H1 (cell line): ENCODE data around the gene SOX1. TPM values are rescaled to one million over a fixed set of nuclear protein-coding genes. Genes with fewer than 3 reads are reported as not detected.

Source experiments
- CTCF ChIA-PET: fragments of 300-600 bp; sonication (Branson Sonifier 250); formaldehyde crosslinking; loops from one replicate; lab custom pipeline; 2021; ENCODE audit not compliant: partially characterized antibody; lab: Charles Lee
- POLR2A ChIA-PET: fragments of 300-600 bp; sonication (Branson Sonifier 250); formaldehyde crosslinking; loops from one replicate; lab custom pipeline; 2021; ENCODE audit warnings: inconsistent platforms; ENCODE audit not compliant: partially characterized antibody; lab: Charles Lee
- DNase-seq, 2 experiments: peaks; one replicate each; pipeline versions ENCODE4 v3.0.0 to v3.0.0-alpha.2; 2010 to 2022; ENCODE audit warnings: low spot score in 2 of 2, low read depth in 1 of 2, mixed read lengths in 1 of 2
- FAIRE-seq: peaks from 2 replicates; lab custom pipeline; 2011; peaks lifted over from hg19 to GRCh38; lab: Jason Lieb, UNC
- H2AFZ ChIP-seq: 2 replicates; pipeline ENCODE4 v1.8.1; 2012; ENCODE audit warnings: low read length, inconsistent platforms
- H2AK5ac ChIP-seq: 2 replicates; pipeline ENCODE4 v1.6.1; 2013; ENCODE audit warnings: low read depth, low read length
- H2BK120ac ChIP-seq: replicated peaks from 2 replicates; pipeline ENCODE3; 2013; ENCODE audit warnings: low read depth, low read length, inconsistent platforms
- H2BK12ac ChIP-seq: 2 replicates; pipeline ENCODE4 v1.6.1; 2013; ENCODE audit warnings: low read depth, low read length
- H2BK15ac ChIP-seq: 2 replicates; pipeline ENCODE4 v1.6.1; 2013; ENCODE audit warnings: low read length
- H2BK20ac ChIP-seq: 2 replicates; pipeline ENCODE4 v1.6.1; 2013; ENCODE audit warnings: low read length
- H2BK5ac ChIP-seq: 2 replicates; pipeline ENCODE4 v1.6.1; 2013; ENCODE audit warnings: low read depth, low read length
- H3K14ac ChIP-seq: 2 replicates; pipeline ENCODE4 v1.6.1; 2013; ENCODE audit warnings: inconsistent platforms; ENCODE audit not compliant: insufficient read length
- H3K18ac ChIP-seq: 2 replicates; pipeline ENCODE4 v1.6.1; 2013; ENCODE audit warnings: low read length; ENCODE audit errors: extremely low read depth
- H3K23ac ChIP-seq: 2 replicates; pipeline ENCODE4 v1.6.1; 2013; ENCODE audit warnings: inconsistent platforms; ENCODE audit not compliant: insufficient read length
- H3K23me2 ChIP-seq: 2 replicates; pipeline ENCODE4 v1.6.1; 2013; ENCODE audit warnings: low read depth, low read length
- H3K27ac ChIP-seq: 2 replicates; pipeline ENCODE4 v1.6.1; 2011; ENCODE audit warnings: low read depth, low read length, inconsistent platforms
- H3K27me3 ChIP-seq, 4 experiments: replicated peaks in 1 of 4; 1 replicate in 1 of 4; 2 replicates in 3 of 4; pipeline versions ENCODE4 v1.6.1 to v1.8.1; 2011 to 2013; ENCODE audit warnings: low read length in 3 of 4, mild to moderate bottlenecking in 3 of 4, inconsistent platforms in 2 of 4, mixed read lengths in 2 of 4, moderate library complexity in 1 of 4; ENCODE audit not compliant: control insufficient read depth in 3 of 4, insufficient read depth in 3 of 4; ENCODE audit errors: extremely low read depth in 1 of 4
- H3K36me3 ChIP-seq, 4 experiments: 2 replicates each; pipeline versions ENCODE4 v1.6.1 to v1.8.1; 2011 to 2013; ENCODE audit warnings: mild to moderate bottlenecking in 4 of 4, low read length in 3 of 4, moderate library complexity in 2 of 4, control low read depth in 1 of 4, inconsistent platforms in 1 of 4; ENCODE audit not compliant: insufficient read depth in 4 of 4, control insufficient read depth in 2 of 4
- H3K4ac ChIP-seq: replicated peaks from 2 replicates; pipeline ENCODE3; 2013; ENCODE audit warnings: low read length, low read depth, mixed read lengths, inconsistent platforms; ENCODE audit not compliant: insufficient read length
- H3K4me1 ChIP-seq, 4 experiments: replicated peaks in 1 of 4; 1 replicate in 1 of 4; 2 replicates in 3 of 4; pipeline versions ENCODE4 v1.6.1 to v1.8.1; 2011 to 2013; ENCODE audit warnings: low read length in 3 of 4, inconsistent platforms in 2 of 4, mixed read lengths in 1 of 4; ENCODE audit not compliant: insufficient read depth in 4 of 4, control insufficient read depth in 3 of 4
- H3K4me2 ChIP-seq, 2 experiments: 2 replicates each; pipeline versions ENCODE4 v1.6.1 to v1.8.1; 2011 to 2013; ENCODE audit warnings: low read depth in 2 of 2, low read length in 2 of 2, control low read depth in 1 of 2, inconsistent platforms in 1 of 2, mild to moderate bottlenecking in 1 of 2; ENCODE audit not compliant: insufficient read depth in 1 of 2
- H3K4me3 ChIP-seq, 4 experiments: fragments of 200-600, 300-600 bp in 1 of 4; sonication (generic), shearing (Covaris generic), sonication (Bioruptor Twin) in 1 of 4; 2 replicates each; pipeline versions ENCODE4 v1.5.1 to v1.8.1; 2011 to 2016; ENCODE audit warnings: low read length in 4 of 4, low read depth in 3 of 4, control low read depth in 2 of 4, inconsistent platforms in 2 of 4, mild to moderate bottlenecking in 2 of 4, mixed read lengths in 1 of 4, moderate library complexity in 1 of 4; ENCODE audit not compliant: insufficient read depth in 2 of 4; ENCODE audit errors: extremely low read depth in 1 of 4
- H3K56ac ChIP-seq: replicated peaks from 2 replicates; pipeline ENCODE3; 2013; ENCODE audit warnings: low read depth, mild to moderate bottlenecking, mixed read lengths, low read length, inconsistent platforms; ENCODE audit not compliant: insufficient read length
- H3K79me1 ChIP-seq: 2 replicates; pipeline ENCODE4 v1.6.1; 2013; ENCODE audit warnings: low read depth, low read length, control low read depth
- H3K79me2 ChIP-seq, 2 experiments: 2 replicates each; pipeline versions ENCODE4 v1.6.1 to v1.8.1; 2012 to 2013; ENCODE audit warnings: low read length in 2 of 2, mild to moderate bottlenecking in 2 of 2, inconsistent platforms in 1 of 2; ENCODE audit not compliant: insufficient read depth in 2 of 2, control insufficient read depth in 1 of 2
- H3K9ac ChIP-seq, 4 experiments: replicated peaks in 1 of 4; 1 replicate in 1 of 4; 2 replicates in 3 of 4; pipeline versions ENCODE4 v1.6.1 to v1.8.1; 2011 to 2013; ENCODE audit warnings: low read depth in 3 of 4, low read length in 3 of 4, control low read depth in 2 of 4, mild to moderate bottlenecking in 2 of 4, moderate library complexity in 2 of 4, inconsistent platforms in 1 of 4; ENCODE audit errors: extremely low read depth in 1 of 4
- H3K9me3 ChIP-seq, 2 experiments: 2 replicates each; pipeline versions ENCODE4 v1.6.1 to v1.8.1; 2012 to 2013; ENCODE audit warnings: mild to moderate bottlenecking in 2 of 2, moderate library complexity in 2 of 2, control low read depth in 1 of 2, inconsistent platforms in 1 of 2, low read depth in 1 of 2, low read length in 1 of 2, mixed read lengths in 1 of 2; ENCODE audit not compliant: insufficient read depth in 2 of 2
- H4K20me1 ChIP-seq, 2 experiments: replicated peaks in 1 of 2; 2 replicates each; pipeline versions ENCODE3 to v1.8.1; 2011 to 2013; ENCODE audit warnings: inconsistent platforms in 2 of 2, low read length in 2 of 2, mild to moderate bottlenecking in 1 of 2; ENCODE audit not compliant: insufficient read depth in 2 of 2, control insufficient read depth in 1 of 2
- H4K5ac ChIP-seq: 2 replicates; pipeline ENCODE4 v1.6.1; 2013; ENCODE audit warnings: low read length, low read depth, mixed read lengths, inconsistent platforms; ENCODE audit not compliant: insufficient read length
- H4K8ac ChIP-seq: 2 replicates; pipeline ENCODE4 v1.8.0; 2013; ENCODE audit warnings: mild to moderate bottlenecking, moderate library complexity, low read length, inconsistent platforms; ENCODE audit not compliant: insufficient read depth; ENCODE audit errors: extremely low read depth
- H4K91ac ChIP-seq: replicated peaks from 2 replicates; pipeline ENCODE3; 2013; ENCODE audit warnings: low read length, mixed read lengths, inconsistent platforms; ENCODE audit not compliant: insufficient read length
- BCL11A ChIP-seq, 2 experiments: IDR thresholded peaks; one replicate each; pipeline ENCODE4 v1.6.1; 2011; ENCODE audit warnings: low read depth in 2 of 2, low read length in 2 of 2, mild to moderate bottlenecking in 2 of 2
- CTBP2 ChIP-seq: IDR thresholded peaks from 2 replicates; pipeline ENCODE4 v1.7.0; 2011; ENCODE audit warnings: borderline replicate concordance, mild to moderate bottlenecking, moderate library complexity, mixed read lengths, low read length; ENCODE audit not compliant: insufficient read depth, insufficient read length
- KDM4A ChIP-seq: IDR thresholded peaks from one replicate; pipeline ENCODE4 v1.7.1; 2012; ENCODE audit warnings: low read depth, mild to moderate bottlenecking, moderate library complexity, low read length, inconsistent platforms; ENCODE audit not compliant: severe bottlenecking
- RFX5 ChIP-seq: IDR thresholded peaks from 2 replicates; pipeline ENCODE4 v1.6.1; 2011; ENCODE audit warnings: low read depth, low read length, improper control_type of control experiment, borderline replicate concordance
- SUZ12 ChIP-seq: fragments of 200-600 bp; sonication (generic); IDR thresholded peaks from 2 replicates; pipeline ENCODE4 v1.6.1; 2012; ENCODE audit warnings: mild to moderate bottlenecking, inconsistent platforms, low read length, moderate library complexity, mixed read lengths
- WGBS, 2 experiments: shearing (Covaris generic) in 1 of 2; methylation state at CpG; one replicate each; pipeline versions ENCODE4 v1.1.6 to v1.1.7; 2013 to 2015; ENCODE audit warnings: low lambda C conversion rate in 2 of 2, mixed read lengths in 2 of 2, inconsistent platforms in 1 of 2, low coverage in 1 of 2, missing lambda C conversion rate in 1 of 2; ENCODE audit not compliant: insufficient replicate concordance in 2 of 2, insufficient coverage in 1 of 2, insufficient read length in 1 of 2; ENCODE audit errors: extremely low coverage in 1 of 2, missing lambda C conversion rate in 1 of 2; 5-methylcytosine and 5-hydroxymethylcytosine counted together
- polyA plus RNA-seq, 7 experiments: library from polyadenylated mRNA; depleted of rRNA in 3 of 7; stranded (reverse) in 5 of 7; unstranded in 2 of 7; fragments of >200 nt in 5 of 7; fragments of 200-250 nt in 2 of 7; gene quantifications; 1 replicate in 5 of 7; 2 replicates in 1 of 7; 4 replicates in 1 of 7; pipeline versions ENCODE4 v1.2.1 to v1.2.3, GENCODE V29; 2011 to 2013; ENCODE audit warnings: missing spikeins in 2 of 7, mixed read lengths in 2 of 7
- total RNA-seq: library from RNA; stranded (reverse); fragmentation: NEBNext Ultra II Directional; extraction: Animal tissue kit (Norgen Biotek cat#: 25700); gene quantifications from 2 replicates; pipeline ENCODE4 v1.2.1, GENCODE V29; 2021

The SOX1 gene
- total and polyA plus RNA-seq, 2 of the 8 experiments (the other 6 are each of a cell fraction or from before 2014, with no cell fraction given) = 0.03 to 0.09 TPM

DNA sequence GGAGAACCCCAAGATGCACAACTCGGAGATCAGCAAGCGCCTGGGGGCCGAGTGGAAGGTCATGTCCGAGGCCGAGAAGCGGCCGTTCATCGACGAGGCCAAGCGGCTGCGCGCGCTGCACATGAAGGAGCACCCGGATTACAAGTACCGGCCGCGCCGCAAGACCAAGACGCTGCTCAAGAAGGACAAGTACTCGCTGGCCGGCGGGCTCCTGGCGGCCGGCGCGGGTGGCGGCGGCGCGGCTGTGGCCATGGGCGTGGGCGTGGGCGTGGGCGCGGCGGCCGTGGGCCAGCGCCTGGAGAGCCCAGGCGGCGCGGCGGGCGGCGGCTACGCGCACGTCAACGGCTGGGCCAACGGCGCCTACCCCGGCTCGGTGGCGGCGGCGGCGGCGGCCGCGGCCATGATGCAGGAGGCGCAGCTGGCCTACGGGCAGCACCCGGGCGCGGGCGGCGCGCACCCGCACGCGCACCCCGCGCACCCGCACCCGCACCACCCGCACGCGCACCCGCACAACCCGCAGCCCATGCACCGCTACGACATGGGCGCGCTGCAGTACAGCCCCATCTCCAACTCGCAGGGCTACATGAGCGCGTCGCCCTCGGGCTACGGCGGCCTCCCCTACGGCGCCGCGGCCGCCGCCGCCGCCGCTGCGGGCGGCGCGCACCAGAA, 1.1 kb downstream of the SOX1 start:
- Histone ChIP-seq H3K79me1 (no peaks in the 10 kb centered on the region), H2BK120ac (no peak overlapping the region), H3K18ac (no peak overlapping the region; the same call in 1 of the 2 replicates), H3K79me2 (no peaks in the 10 kb centered on the region), H2AK5ac (no peak overlapping the region), H4K8ac (no peak overlapping the region), H4K5ac (no peak overlapping the region), H3K4ac (no peak overlapping the region), H2BK5ac (no peak overlapping the region)
- no peak for FAIRE-seq
- TF ChIP-seq RFX5 = no peak
- peak; percentile 62 for TF ChIP-seq SUZ12
- TF ChIP-seq BCL11A (IDR thresholded peaks at IDR 0.05; ENCODE audit: low read depth in 2 of 2, low read length in 2 of 2) = no peak
- TF ChIP-seq CTBP2 = peak; percentile 14
- peak; percentile 25 for TF ChIP-seq KDM4A
- TF ChIP-seq, all 59 proteins: peak for 3
- Histone ChIP-seq H3K27ac (no peak overlapping the region), H3K23ac (no peak overlapping the region), H3K4me1 (peaks cover 0 to 27% (median 8%) of the 10 kb centered on the region in 4 experiments; a peak in 6 of 7 replicates), H3K4me3 (peak overlapping the region in 3 of 4 experiments; percentile 8 to 43 (median 9); a peak in 4 of 8 replicates), H3K27me3 (peaks cover 71 to 84% (median 79%) of the 10 kb centered on the region in 4 experiments), H4K91ac (no peak overlapping the region), H2BK12ac (no peak overlapping the region), H3K56ac (no peak overlapping the region), H2BK20ac (no peak overlapping the region), H3K23me2 (peaks cover 9% of the 10 kb centered on the region; the same call in 1 of the 2 replicates), H3K36me3 (peaks cover 0 to 10% (median 0%) of the 10 kb centered on the region in 4 experiments; a peak in 1 of 8 replicates), H3K4me2 (peak overlapping the region; percentile 43 to 61), H2BK15ac (no peak overlapping the region), H3K14ac (no peak overlapping the region), H2AFZ (no peak overlapping the region), H3K9ac (no peak overlapping the region), H4K20me1 (peaks cover 9 to 16% of the 10 kb centered on the region in 2 experiments), H3K9me3 (no peaks in the 10 kb centered on the region)
- POLR2A ChIA-PET = no interaction called here
- WGBS, 2 experiments = 3% methylated on average over 59 of the region's 103 CpGs; no CpG with 5 or more reads in 1 of the 2 experiments
- CTCF ChIA-PET = interaction anchor here (2.9 kb wide), 1 partner anchor 375 kb away, joined by 16 read pairs; no protein-coding TSS in a partner anchor
- DNase-seq = peak in 1 of 2 experiments; percentile 74
